B cell (primary cell): ENCODE data around the gene ARSI. TPM values are rescaled to one million over a fixed set of nuclear protein-coding genes. Genes with fewer than 3 reads are reported as not detected.

ENCODE experiments used
- ATAC-seq: fragments of 200-7000 bp; cut with Tn5 transposase; one replicate; pipeline ENCODE4 v1.10.0; 2021; ENCODE audit warnings: low read depth, mild to moderate bottlenecking, moderate number of reproducible peaks, moderate library complexity
- CTCF ChIA-PET: fragments of 350-600 bp; sonication (Branson Sonifier 250); formaldehyde crosslinking; loops from one replicate; lab custom pipeline; 2021; ENCODE audit warnings: antibody characterized with exemption, inconsistent platforms; lab: Charles Lee
- POLR2A ChIA-PET: fragments of 350-600 bp; sonication (Branson Sonifier 250); formaldehyde crosslinking; loops from one replicate; lab custom pipeline; 2021; ENCODE audit warnings: antibody characterized with exemption; lab: Charles Lee
- DNase-seq: peaks from one replicate; pipeline ENCODE4 v3.0.0; 2013
- H2AFZ ChIP-seq: 2 replicates; pipeline ENCODE4 v1.6.1; 2012; ENCODE audit warnings: mild to moderate bottlenecking, low read depth, low read length; ENCODE audit not compliant: insufficient read depth, poor library complexity, severe bottlenecking
- H3K27ac ChIP-seq, 2 donors: 1 replicate in 1 of 2; 2 replicates in 1 of 2; pipeline ENCODE4 v1.5.1; 2012 to 2013; ENCODE audit warnings: low read length in 2 of 2, mild to moderate bottlenecking in 2 of 2, moderate library complexity in 1 of 2
- H3K27me3 ChIP-seq, 4 experiments: fragments of 200-600 bp in 1 of 4; sonication (generic) in 1 of 4; replicated peaks in 1 of 4; 1 replicate in 2 of 4; 2 replicates in 2 of 4; pipeline versions ENCODE4 v1.6.1 to v1.7.0; 2013 to 2016; ENCODE audit warnings: low read length in 3 of 4, mild to moderate bottlenecking in 2 of 4, mixed read lengths in 1 of 4, moderate library complexity in 1 of 4; ENCODE audit not compliant: insufficient read depth in 4 of 4, control insufficient read depth in 3 of 4; ENCODE audit errors: control extremely low read depth in 1 of 4
- H3K36me3 ChIP-seq, 2 experiments: replicated peaks in 1 of 2; 1 replicate in 1 of 2; 2 replicates in 1 of 2; pipeline versions ENCODE4 v1.6.1 to v1.7.1; 2013; ENCODE audit warnings: low read length in 1 of 2; ENCODE audit not compliant: insufficient read depth in 2 of 2, control insufficient read depth in 1 of 2; ENCODE audit errors: control extremely low read depth in 1 of 2, extremely low read depth in 1 of 2
- H3K4me1 ChIP-seq, 2 donors: fragments of 200-600 bp in 1 of 2; sonication (generic) in 1 of 2; 1 replicate in 1 of 2; 2 replicates in 1 of 2; pipeline versions ENCODE4 v1.5.1 to v1.6.1; 2013 to 2017; ENCODE audit warnings: low read length in 2 of 2; ENCODE audit not compliant: control insufficient read depth in 2 of 2, insufficient read depth in 2 of 2
- H3K4me2 ChIP-seq: replicated peaks from 2 replicates; pipeline ENCODE3; 2012; ENCODE audit warnings: mild to moderate bottlenecking, low read depth, low read length; ENCODE audit not compliant: poor library complexity, severe bottlenecking
- H3K4me3 ChIP-seq, 5 experiments: fragments of 200-600 bp in 1 of 5; sonication (generic) in 1 of 5; 1 replicate in 3 of 5; 2 replicates in 2 of 5; pipeline versions ENCODE4 v1.5.1 to v1.7.0; 2011 to 2016; ENCODE audit warnings: low read length in 4 of 5, mild to moderate bottlenecking in 4 of 5, low read depth in 2 of 5, control low read depth in 1 of 5, moderate library complexity in 1 of 5; ENCODE audit not compliant: insufficient read depth in 1 of 5; ENCODE audit errors: control extremely low read depth in 1 of 5, extremely low read depth in 1 of 5
- H3K79me2 ChIP-seq: fragments of 200-600 bp; sonication (generic); one replicate; pipeline ENCODE4 v1.6.0; 2016; ENCODE audit warnings: low read length; ENCODE audit not compliant: control insufficient read depth, insufficient read depth
- H3K9ac ChIP-seq: fragments of 200-600 bp; sonication (generic); 2 replicates; pipeline ENCODE4 v1.6.1; 2017; ENCODE audit warnings: mild to moderate bottlenecking, low read length, moderate library complexity
- H3K9me3 ChIP-seq, 3 donors: one replicate each; pipeline versions ENCODE4 v1.6.1 to v1.7.1; 2013; ENCODE audit warnings: low read length in 2 of 3; ENCODE audit not compliant: control insufficient read depth in 2 of 3, insufficient read depth in 1 of 3; ENCODE audit errors: control extremely low read depth in 1 of 3
- H4K20me1 ChIP-seq: 2 replicates; pipeline ENCODE4 v1.6.0; 2012; ENCODE audit warnings: mild to moderate bottlenecking, low read length; ENCODE audit not compliant: insufficient read depth, control insufficient read depth, poor library complexity, severe bottlenecking
- H3K27ac Mint-ChIP-seq: one replicate; pipeline ENCODE4 v1.8.0; 2021; ENCODE audit warnings: mixed read lengths
- H3K27me3 Mint-ChIP-seq: one replicate; pipeline ENCODE4 v1.8.0; 2021; ENCODE audit warnings: mixed read lengths
- H3K4me1 Mint-ChIP-seq: one replicate; pipeline ENCODE4 v1.8.0; 2021; ENCODE audit warnings: mixed read lengths
- H3K4me3 Mint-ChIP-seq: one replicate; pipeline ENCODE4 v1.8.0; 2021; ENCODE audit warnings: mixed read lengths
- H3K9me3 Mint-ChIP-seq: one replicate; pipeline ENCODE4 v1.8.0; 2022; ENCODE audit warnings: mixed read lengths; ENCODE audit not compliant: insufficient read depth
- EZH2 ChIP-seq: IDR thresholded peaks from 2 replicates; pipeline ENCODE4 v1.6.1; 2012; ENCODE audit warnings: borderline replicate concordance, low read depth, mild to moderate bottlenecking, moderate library complexity, low read length; ENCODE audit not compliant: insufficient read depth, poor library complexity, severe bottlenecking
- WGBS: methylation state at CpG from one replicate; pipeline ENCODE4 v1.1.5; 2013; ENCODE audit warnings: missing lambda C conversion rate; ENCODE audit not compliant: insufficient coverage; 5-methylcytosine and 5-hydroxymethylcytosine counted together
- intact Hi-C: fragments of 100-400 bp; cut with micrococcal nuclease; formaldehyde crosslinking; loops from one replicate; pipeline ENCODE4 v1.10.0; 2022
- polyA plus RNA-seq: library from polyadenylated mRNA; depleted of rRNA; stranded (reverse); fragments of >200 nt; gene quantifications from 2 replicates; pipeline ENCODE4 v1.2.3, GENCODE V29; 2012
- total RNA-seq, 2 donors: library from RNA; stranded (reverse); fragments of 120-200 nt in 1 of 2; gene quantifications; 1 replicate in 1 of 2; 2 replicates in 1 of 2; pipeline versions ENCODE4 v1.2.3 to v1.2.4, GENCODE V29; 2013 to 2022
- TF ChIP-seq, protein P1 (sequence below): fragments of 200-600 bp; IDR thresholded peaks from one replicate; pipeline ENCODE4 v1.8.0; 2022; ENCODE audit warnings: antibody characterized with exemption, mild to moderate bottlenecking

ARSI gene
- total and polyA plus RNA-seq, 2 donors (not counting 1 experiment from before 2014, with no cell fraction given), result not detected

DNA sequence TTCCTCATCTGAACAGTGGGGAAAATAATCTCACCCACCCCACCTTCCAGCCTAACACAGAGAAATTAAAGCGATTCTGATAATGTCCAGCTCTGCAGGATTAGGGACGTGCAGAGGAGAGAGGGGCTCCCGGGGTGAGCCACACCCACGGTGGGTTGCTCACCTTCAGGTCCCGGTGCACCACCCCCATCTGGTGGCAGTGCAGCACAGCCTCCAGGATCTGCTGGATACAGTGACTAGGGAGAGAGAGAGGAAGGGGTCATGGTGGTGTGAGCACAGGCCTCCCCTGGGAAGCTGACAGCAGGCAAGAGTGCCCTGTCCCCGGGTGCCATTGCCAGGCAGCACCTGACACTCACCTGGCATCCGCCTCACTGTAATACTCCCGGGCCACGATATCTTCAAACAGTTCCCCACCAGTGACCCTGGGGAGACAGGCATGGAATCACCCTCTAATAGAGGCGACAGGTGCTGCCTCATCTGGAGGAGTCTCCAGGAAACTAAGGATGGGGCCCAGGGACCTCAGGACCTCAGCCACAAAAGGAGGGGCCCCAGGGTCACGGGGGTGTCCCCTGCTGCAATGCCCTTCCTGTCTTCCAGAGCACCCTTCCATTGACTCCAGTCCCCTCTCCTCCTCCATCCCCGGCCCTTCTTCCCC lies 46.2 kb downstream of the ARSI start:
- no peak overlapping the region for H3K4me2 ChIP-seq
- no peaks in the 10 kb centered on the region for H3K4me1 Mint-ChIP-seq
- H3K27me3 Mint-ChIP-seq, result peaks cover 6% of the 10 kb centered on the region
- ATAC-seq (no peak), DNase-seq (no peak)
- 67% methylated on average over 12 of the region's 12 CpGs for WGBS
- H3K27ac Mint-ChIP-seq, result no peak overlapping the region
- H3K9me3 ChIP-seq, result no peaks in the 10 kb centered on the region
- H3K4me1 ChIP-seq, result no peaks in the 10 kb centered on the region
- H3K9ac ChIP-seq, result no peak overlapping the region
- TF ChIP-seq, protein P1, sequence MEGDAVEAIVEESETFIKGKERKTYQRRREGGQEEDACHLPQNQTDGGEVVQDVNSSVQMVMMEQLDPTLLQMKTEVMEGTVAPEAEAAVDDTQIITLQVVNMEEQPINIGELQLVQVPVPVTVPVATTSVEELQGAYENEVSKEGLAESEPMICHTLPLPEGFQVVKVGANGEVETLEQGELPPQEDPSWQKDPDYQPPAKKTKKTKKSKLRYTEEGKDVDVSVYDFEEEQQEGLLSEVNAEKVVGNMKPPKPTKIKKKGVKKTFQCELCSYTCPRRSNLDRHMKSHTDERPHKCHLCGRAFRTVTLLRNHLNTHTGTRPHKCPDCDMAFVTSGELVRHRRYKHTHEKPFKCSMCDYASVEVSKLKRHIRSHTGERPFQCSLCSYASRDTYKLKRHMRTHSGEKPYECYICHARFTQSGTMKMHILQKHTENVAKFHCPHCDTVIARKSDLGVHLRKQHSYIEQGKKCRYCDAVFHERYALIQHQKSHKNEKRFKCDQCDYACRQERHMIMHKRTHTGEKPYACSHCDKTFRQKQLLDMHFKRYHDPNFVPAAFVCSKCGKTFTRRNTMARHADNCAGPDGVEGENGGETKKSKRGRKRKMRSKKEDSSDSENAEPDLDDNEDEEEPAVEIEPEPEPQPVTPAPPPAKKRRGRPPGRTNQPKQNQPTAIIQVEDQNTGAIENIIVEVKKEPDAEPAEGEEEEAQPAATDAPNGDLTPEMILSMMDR, result no peak
- no peak for TF ChIP-seq EZH2
- intact Hi-C loops, result no loop called here
- peaks cover 0 to 4% (median 0%) of the 10 kb centered on the region in 4 experiments for H3K27me3 ChIP-seq
- no peak overlapping the region for H3K4me3 ChIP-seq
- POLR2A ChIA-PET, result no interaction called here
- no peaks in the 10 kb centered on the region for H3K36me3 ChIP-seq
- no peak overlapping the region for H2AFZ ChIP-seq
- no peaks in the 10 kb centered on the region for H3K79me2 ChIP-seq
- H3K4me3 Mint-ChIP-seq, result no peak overlapping the region
- H4K20me1 ChIP-seq, result no peaks in the 10 kb centered on the region
- H3K9me3 Mint-ChIP-seq, result no peaks in the 10 kb centered on the region
- CTCF ChIA-PET, result interaction anchor here (1.4 kb wide), 1 partner anchor 38 kb away, joined by 3 read pairs; no protein-coding TSS in a partner anchor
- no peak overlapping the region for H3K27ac ChIP-seq

DNA sequence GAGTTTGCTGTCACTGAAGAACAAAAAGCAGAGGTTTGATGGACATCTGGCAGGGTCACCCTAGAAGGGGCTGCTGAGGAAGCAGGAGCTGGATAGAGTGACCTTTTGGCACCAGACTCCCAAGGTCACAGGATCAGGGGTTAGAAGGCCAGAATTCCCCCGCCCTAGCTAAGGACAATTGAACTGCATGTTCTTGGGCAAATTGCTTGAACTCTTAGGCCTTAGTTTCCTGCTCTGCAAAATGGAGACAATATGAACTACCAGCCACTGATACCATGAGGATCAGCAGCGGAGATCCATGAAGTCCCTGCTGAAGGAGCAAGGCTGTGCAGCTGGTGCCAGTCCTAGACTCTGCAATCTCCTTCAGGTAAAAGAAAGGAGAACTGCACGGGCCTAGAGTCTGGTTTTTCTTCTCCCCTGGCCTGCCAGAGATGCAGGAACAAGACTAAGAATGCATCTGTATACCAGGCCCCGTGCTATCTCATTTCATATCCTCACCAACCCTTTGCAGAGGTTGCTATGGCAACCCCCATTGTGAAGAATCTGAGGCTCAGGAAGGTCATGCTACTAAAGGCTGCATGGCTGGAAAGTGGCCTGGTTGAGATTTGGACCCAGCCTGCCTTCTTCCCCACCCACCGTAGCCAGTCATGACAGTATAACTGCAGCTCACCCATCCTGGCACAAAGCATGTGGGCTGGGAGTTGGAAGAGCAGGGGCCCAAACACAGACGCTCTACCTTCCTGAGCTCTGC lies 46.9 kb downstream of the ARSI start:
- no peak overlapping the region for H3K4me2 ChIP-seq
- intact Hi-C loops, result no loop called here

More for the DNA sequence above, 46.9 kb downstream of the ARSI start:
- Mint-ChIP-seq H3K27ac (no peak overlapping the region), H3K27me3 (peaks cover 6% of the 10 kb centered on the region), H3K4me3 (no peak overlapping the region), H3K9me3 (no peaks in the 10 kb centered on the region), H3K4me1 (no peaks in the 10 kb centered on the region)
- H3K4me3 ChIP-seq, result no peak overlapping the region
- no peak overlapping the region for H2AFZ ChIP-seq
- ATAC-seq, result no peak
- H3K79me2 ChIP-seq, result no peaks in the 10 kb centered on the region
- ChIA-PET CTCF (interaction anchor here (1.4 kb wide), 1 partner anchor 38 kb away, joined by 3 read pairs; no protein-coding TSS in a partner anchor), POLR2A (interaction anchor here (0.6 kb wide), 1 partner anchor 10 kb away, joined by 3 read pairs; no protein-coding TSS in a partner anchor)
- H3K27me3 ChIP-seq, result no peaks in the 10 kb centered on the region
- no peak for DNase-seq
- no peak overlapping the region for H3K27ac ChIP-seq
- no peaks in the 10 kb centered on the region for H3K9me3 ChIP-seq
- no peaks in the 10 kb centered on the region for H4K20me1 ChIP-seq
- H3K9ac ChIP-seq, result no peak overlapping the region
- no peaks in the 10 kb centered on the region for H3K4me1 ChIP-seq
- 86% methylated on average over 4 of the region's 6 CpGs for WGBS
- TF ChIP-seq, protein P1, result no peak
- no peaks in the 10 kb centered on the region for H3K36me3 ChIP-seq
